Activated T-cell treated with anti-CD3 and anti-CD28 coated beads, Interleukin-2, amount 50 U/mL, for 48 hours (primary cell): Measurements from ENCODE around the gene RAB12.
"Not testable (repeated sequence)": the region's sequence is repeated elsewhere in the genome, so short reads cannot be mapped to it uniquely, and the experiment has no call there.

Experiments
- DNase-seq, 2 experiments: peaks; one replicate each; pipeline ENCODE4 v3.0.0-alpha.2; 2020

Gene RAB12

GRCh38 chr18:8651478-8652261 is 42.4 kb downstream of the RAB12 start:
- DNase-seq: not testable (repeated sequence)

GRCh38 chr18:8654503-8655451 is 45.5 kb downstream of the RAB12 start:
- no peak for DNase-seq

- no peak for DNase-seq
These were observed 47.0 kb downstream of the RAB12 start for GRCh38 chr18:8656232-8656631.

GRCh38 chr18:8657050-8657820 is 48.0 kb downstream of the RAB12 start:
- no peak for DNase-seq

GRCh38 chr18:8657873-8658470 is 48.7 kb downstream of the RAB12 start:
- no peak for DNase-seq

- DNase-seq: no peak
These were observed 49.7 kb downstream of the RAB12 start for GRCh38 chr18:8658858-8659485.

- DNase-seq: no peak
These were observed 50.5 kb downstream of the RAB12 start for GRCh38 chr18:8659609-8660242.

- DNase-seq: no peak
These were observed 51.1 kb downstream of the RAB12 start for GRCh38 chr18:8660316-8660715.

- DNase-seq: no peak
These were observed 52.7 kb downstream of the RAB12 start for GRCh38 chr18:8661754-8662559.

- DNase-seq: no peak
These were observed 53.5 kb downstream of the RAB12 start for GRCh38 chr18:8662560-8663255.

GRCh38 chr18:8667846-8668245 is 58.6 kb downstream of the RAB12 start:
- no peak for DNase-seq

GRCh38 chr18:8668381-8668780 is 59.1 kb downstream of the RAB12 start:
- no peak for DNase-seq

- DNase-seq: no peak
These were observed 60.3 kb downstream of the RAB12 start for GRCh38 chr18:8669571-8669970.

- no peak for DNase-seq
These were observed 64.3 kb downstream of the RAB12 start for GRCh38 chr18:8673256-8674209.

- no peak for DNase-seq
These were observed 65.8 kb downstream of the RAB12 start for GRCh38 chr18:8675057-8675456.

GRCh38 chr18:8681196-8681595 is 72.0 kb downstream of the RAB12 start:
- no peak for DNase-seq

GRCh38 chr18:8684577-8684976 is 75.3 kb downstream of the RAB12 start:
- DNase-seq: no peak

- DNase-seq: no peak
These were observed 76.1 kb downstream of the RAB12 start for GRCh38 chr18:8685141-8685913.
